Measurements from ENCODE around the gene OBSCN. TPM values are rescaled to one million over a fixed set of nuclear protein-coding genes. Genes with fewer than 3 reads are reported as not detected.

The OBSCN gene
- total and polyA plus RNA-seq, 2 of the 4 experiments (the other 2 are of a cell fraction): 4.1 to 9.5 TPM

DNA sequence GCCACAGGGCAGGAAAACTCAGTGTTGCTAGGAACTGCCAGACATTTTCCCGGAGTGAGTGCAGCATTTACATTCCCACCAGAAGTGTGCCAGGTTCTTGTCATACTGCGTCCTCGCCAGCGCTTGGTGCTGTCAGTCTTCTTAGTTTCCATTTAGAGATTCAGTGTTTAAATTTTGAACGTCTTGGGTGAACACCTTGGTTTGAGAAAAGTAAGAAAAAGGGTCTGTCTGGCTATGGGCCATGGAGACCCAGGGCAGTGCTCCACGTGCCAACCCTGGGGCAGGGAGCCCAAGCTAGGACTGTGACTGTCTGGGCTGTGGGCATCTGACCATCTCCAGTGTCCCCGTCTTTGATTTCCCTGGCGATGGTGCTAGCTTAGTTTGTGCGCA, 26.2 kb upstream of the OBSCN start:
- H4K20me1 ChIP-seq (ENCODE audit: insufficient read depth, low read length): no peaks in the 10 kb centered on the region
- H3K9me3 ChIP-seq (ENCODE audit: control insufficient read depth, insufficient read depth, low read length): 0 out of 2 replicates have a peak, but pooled peaks cover 2% of the 10 kb centered on the region
- no peak overlapping the region for H2BK5ac ChIP-seq (ENCODE audit: low read depth, low read length, poor library complexity, severe bottlenecking)
- no peak overlapping the region for H4K91ac ChIP-seq (ENCODE audit: insufficient read depth, low read depth, low read length)
- H3K9ac ChIP-seq (ENCODE audit: low read depth, low read length): no peak overlapping the region
- dilution Hi-C loops (cut with HindIII; ENCODE audit: low sequenced_read_pairs, unreplicated experiment): no loop called here
- H4K5ac ChIP-seq (ENCODE audit: low read depth, low read length): no peak overlapping the region
- no peaks in the 10 kb centered on the region for H3K27me3 ChIP-seq (ENCODE audit: control insufficient read depth, insufficient read depth, low read length)
- H2AK9ac ChIP-seq (replicated peaks; ENCODE audit: low read depth, low read length, poor library complexity): peak overlapping the region; percentile 65
- no peak overlapping the region for H3K4me2 ChIP-seq (ENCODE audit: low read depth, low read length)
- peak overlapping the region; percentile 58; the same call in 1 of the 3 replicates for H2BK15ac ChIP-seq (ENCODE audit: low read depth, low read length)
- peak overlapping the region; percentile 15 for H2AK5ac ChIP-seq (ENCODE audit: low read depth, low read length)
- peaks cover 11% of the 10 kb centered on the region for H3K4me1 ChIP-seq (ENCODE audit: control insufficient read depth, insufficient read depth, low read length)
- 0 out of 2 replicates have a peak overlapping the region, but pooled peaks have one; percentile 23 for H2BK20ac ChIP-seq (ENCODE audit: low read depth, low read length)
- intact Hi-C loops (cut with micrococcal nuclease): no loop called here
- 0 out of 2 replicates have a peak overlapping the region, but pooled peaks have one; percentile 3 for H2BK120ac ChIP-seq (ENCODE audit: low read depth, low read length)
- H3K4me3 ChIP-seq (ENCODE audit: insufficient read depth, low read depth, low read length): no peak overlapping the region
- 60% methylated on average over 1 of the region's 9 CpGs; no CpG with 5 or more reads in 1 of the 2 experiments for WGBS, 2 experiments (ENCODE audit: extremely low coverage in 2 of 2, insufficient read length in 1 of 2)
- H4K8ac ChIP-seq (ENCODE audit: low read depth in 2 of 2, low read length in 2 of 2): no peak overlapping the region
- H3K14ac ChIP-seq (replicated peaks; ENCODE audit: low read depth, low read length): no peak overlapping the region
- POLR2A ChIA-PET (ENCODE audit: unreplicated experiment): no interaction called here
- no peak overlapping the region for H3K56ac ChIP-seq (ENCODE audit: extremely low read depth, insufficient read depth, low read length)
- ATAC-seq (ENCODE audit: low read depth) (no peak), DNase-seq (no peak)
- H3K79me1 ChIP-seq (ENCODE audit: low read depth in 1 of 2, low read length in 2 of 2): peaks cover 6 to 18% of the 10 kb centered on the region in 2 experiments; a peak in 3 of 4 replicates
- H3K9me1 ChIP-seq (ENCODE audit: insufficient read depth, low read length): peaks cover 18% of the 10 kb centered on the region
- no TSS peak for BruUV-seq (replicated peaks)
- no peak overlapping the region for H2AFZ ChIP-seq (replicated peaks; ENCODE audit: low read length, poor library complexity)
- no peak overlapping the region for H3K27ac ChIP-seq (ENCODE audit: insufficient read depth, low read length)
- no peak overlapping the region for H3K4ac ChIP-seq (ENCODE audit: low read depth, low read length)
- H3K36me3 ChIP-seq (ENCODE audit: control insufficient read depth, insufficient read depth, low read length): no peaks in the 10 kb centered on the region
- in situ Hi-C loops (cut with MboI; ENCODE audit: low sequenced_read_pairs): no loop called here
- CTCF ChIA-PET: no interaction called here
- TF ChIP-seq MAZ (IDR thresholded peaks at IDR 0.05; ENCODE audit: borderline replicate concordance, low read depth, low read length) (no peak), MXI1 (IDR thresholded peaks at IDR 0.05; ENCODE audit: borderline replicate concordance, low read depth, low read length) (no peak), RAD21 (IDR thresholded peaks at IDR 0.05; ENCODE audit: low read length) (no peak), CHD1 (IDR thresholded peaks at IDR 0.05; ENCODE audit: low read depth, low read length) (no peak), MAFK (IDR thresholded peaks at IDR 0.05; ENCODE audit: low read depth, low read length) (no peak), SMC3 (IDR thresholded peaks at IDR 0.05; ENCODE audit: low read depth, low read length) (no peak), NFE2L2 (IDR thresholded peaks at IDR 0.05; ENCODE audit: low read depth, low read length) (no peak), RCOR1 (IDR thresholded peaks at IDR 0.05; ENCODE audit: insufficient replicate concordance, low read length) (no peak), CEBPB (IDR thresholded peaks at IDR 0.05; ENCODE audit: low read depth, low read length) (no peak), POLR2A (IDR thresholded peaks at IDR 0.05; ENCODE audit: low read depth, low read length) (no peak), BHLHE40 (IDR thresholded peaks at IDR 0.05; ENCODE audit: low read depth, low read length) (no peak), FOS (IDR thresholded peaks at IDR 0.05; ENCODE audit: low read depth, low read length) (no peak)
- TF ChIP-seq, protein P1, sequence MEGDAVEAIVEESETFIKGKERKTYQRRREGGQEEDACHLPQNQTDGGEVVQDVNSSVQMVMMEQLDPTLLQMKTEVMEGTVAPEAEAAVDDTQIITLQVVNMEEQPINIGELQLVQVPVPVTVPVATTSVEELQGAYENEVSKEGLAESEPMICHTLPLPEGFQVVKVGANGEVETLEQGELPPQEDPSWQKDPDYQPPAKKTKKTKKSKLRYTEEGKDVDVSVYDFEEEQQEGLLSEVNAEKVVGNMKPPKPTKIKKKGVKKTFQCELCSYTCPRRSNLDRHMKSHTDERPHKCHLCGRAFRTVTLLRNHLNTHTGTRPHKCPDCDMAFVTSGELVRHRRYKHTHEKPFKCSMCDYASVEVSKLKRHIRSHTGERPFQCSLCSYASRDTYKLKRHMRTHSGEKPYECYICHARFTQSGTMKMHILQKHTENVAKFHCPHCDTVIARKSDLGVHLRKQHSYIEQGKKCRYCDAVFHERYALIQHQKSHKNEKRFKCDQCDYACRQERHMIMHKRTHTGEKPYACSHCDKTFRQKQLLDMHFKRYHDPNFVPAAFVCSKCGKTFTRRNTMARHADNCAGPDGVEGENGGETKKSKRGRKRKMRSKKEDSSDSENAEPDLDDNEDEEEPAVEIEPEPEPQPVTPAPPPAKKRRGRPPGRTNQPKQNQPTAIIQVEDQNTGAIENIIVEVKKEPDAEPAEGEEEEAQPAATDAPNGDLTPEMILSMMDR (conservative IDR thresholded peaks at IDR 0.05; ENCODE audit: low read depth, low read length): no peak
- TF ChIP-seq, protein P2, sequence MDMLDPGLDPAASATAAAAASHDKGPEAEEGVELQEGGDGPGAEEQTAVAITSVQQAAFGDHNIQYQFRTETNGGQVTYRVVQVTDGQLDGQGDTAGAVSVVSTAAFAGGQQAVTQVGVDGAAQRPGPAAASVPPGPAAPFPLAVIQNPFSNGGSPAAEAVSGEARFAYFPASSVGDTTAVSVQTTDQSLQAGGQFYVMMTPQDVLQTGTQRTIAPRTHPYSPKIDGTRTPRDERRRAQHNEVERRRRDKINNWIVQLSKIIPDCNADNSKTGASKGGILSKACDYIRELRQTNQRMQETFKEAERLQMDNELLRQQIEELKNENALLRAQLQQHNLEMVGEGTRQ (IDR thresholded peaks at IDR 0.05; ENCODE audit: low read depth, low read length): no peak
- no peak overlapping the region for H3K18ac ChIP-seq (ENCODE audit: low read depth, low read length)
- no peak overlapping the region for H3K23ac ChIP-seq (ENCODE audit: low read depth, low read length)
